K562 (cell line): ENCODE results near the gene PIGC. TPM values are rescaled to one million over a fixed set of nuclear protein-coding genes. Genes with fewer than 3 reads are reported as not detected.

Experiments
- polyA plus RNA-seq, 8 experiments: library from polyadenylated mRNA; depleted of rRNA in 4 of 8; stranded (reverse) in 5 of 8; unstranded in 3 of 8; fragments of >200 nt; fragmentation: Nextera tagmentation in 2 of 8; fragmentation: Illumina TruSeq in 1 of 8; extraction: Ambion mirVana in 2 of 8; extraction: Trizol in 1 of 8; gene quantifications; 2 replicates each; pipeline versions ENCODE4 v1.2.1 to v1.2.3, GENCODE V29; 2011 to 2014; ENCODE audit warnings: inconsistent platforms in 1 of 8, missing spikeins in 1 of 8
- total RNA-seq, 7 experiments: library from RNA; depleted of rRNA in 6 of 7; stranded (reverse); fragments of >200 nt in 6 of 7; fragmentation: Illumina TruSeq in 2 of 7; extraction: Trizol in 2 of 7; gene quantifications; 2 replicates each; pipeline versions ENCODE4 v1.2.1 to v1.2.3, GENCODE V29; 2011 to 2021; ENCODE audit warnings: low replicate concordance in 1 of 7
- TF ChIP-seq, protein P1 (sequence below): fragments of 450-650 bp; IDR thresholded peaks from 2 replicates; pipeline ENCODE4 v1.6.1; 2016; ENCODE audit warnings: mild to moderate bottlenecking, moderate library complexity

PIGC gene
- total and polyA plus RNA-seq, 9 of the 15 experiments (the other 6 are each of a cell fraction or from before 2014, with no cell fraction given) = 30.5 to 97.9 (median 54.7) TPM

DNA sequence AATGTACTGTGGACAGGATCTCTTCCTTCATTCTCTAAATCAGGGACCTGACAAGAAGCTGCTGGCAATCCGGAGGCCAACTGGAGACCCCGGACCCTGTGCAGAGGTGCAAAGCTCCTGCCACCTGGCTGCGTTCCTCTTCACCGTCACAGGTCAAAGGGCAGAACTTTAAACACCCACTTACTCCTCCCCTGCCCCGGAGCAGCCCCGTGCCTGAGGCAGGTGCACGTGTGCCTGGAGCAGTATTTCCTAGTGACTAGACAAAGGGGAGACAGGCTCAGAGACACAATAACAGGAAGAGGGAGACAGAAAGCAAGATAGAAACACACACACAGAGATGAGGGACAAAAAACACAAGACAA is 6.6 kb upstream of the PIGC start (continued):
- TF ChIP-seq, protein P1, sequence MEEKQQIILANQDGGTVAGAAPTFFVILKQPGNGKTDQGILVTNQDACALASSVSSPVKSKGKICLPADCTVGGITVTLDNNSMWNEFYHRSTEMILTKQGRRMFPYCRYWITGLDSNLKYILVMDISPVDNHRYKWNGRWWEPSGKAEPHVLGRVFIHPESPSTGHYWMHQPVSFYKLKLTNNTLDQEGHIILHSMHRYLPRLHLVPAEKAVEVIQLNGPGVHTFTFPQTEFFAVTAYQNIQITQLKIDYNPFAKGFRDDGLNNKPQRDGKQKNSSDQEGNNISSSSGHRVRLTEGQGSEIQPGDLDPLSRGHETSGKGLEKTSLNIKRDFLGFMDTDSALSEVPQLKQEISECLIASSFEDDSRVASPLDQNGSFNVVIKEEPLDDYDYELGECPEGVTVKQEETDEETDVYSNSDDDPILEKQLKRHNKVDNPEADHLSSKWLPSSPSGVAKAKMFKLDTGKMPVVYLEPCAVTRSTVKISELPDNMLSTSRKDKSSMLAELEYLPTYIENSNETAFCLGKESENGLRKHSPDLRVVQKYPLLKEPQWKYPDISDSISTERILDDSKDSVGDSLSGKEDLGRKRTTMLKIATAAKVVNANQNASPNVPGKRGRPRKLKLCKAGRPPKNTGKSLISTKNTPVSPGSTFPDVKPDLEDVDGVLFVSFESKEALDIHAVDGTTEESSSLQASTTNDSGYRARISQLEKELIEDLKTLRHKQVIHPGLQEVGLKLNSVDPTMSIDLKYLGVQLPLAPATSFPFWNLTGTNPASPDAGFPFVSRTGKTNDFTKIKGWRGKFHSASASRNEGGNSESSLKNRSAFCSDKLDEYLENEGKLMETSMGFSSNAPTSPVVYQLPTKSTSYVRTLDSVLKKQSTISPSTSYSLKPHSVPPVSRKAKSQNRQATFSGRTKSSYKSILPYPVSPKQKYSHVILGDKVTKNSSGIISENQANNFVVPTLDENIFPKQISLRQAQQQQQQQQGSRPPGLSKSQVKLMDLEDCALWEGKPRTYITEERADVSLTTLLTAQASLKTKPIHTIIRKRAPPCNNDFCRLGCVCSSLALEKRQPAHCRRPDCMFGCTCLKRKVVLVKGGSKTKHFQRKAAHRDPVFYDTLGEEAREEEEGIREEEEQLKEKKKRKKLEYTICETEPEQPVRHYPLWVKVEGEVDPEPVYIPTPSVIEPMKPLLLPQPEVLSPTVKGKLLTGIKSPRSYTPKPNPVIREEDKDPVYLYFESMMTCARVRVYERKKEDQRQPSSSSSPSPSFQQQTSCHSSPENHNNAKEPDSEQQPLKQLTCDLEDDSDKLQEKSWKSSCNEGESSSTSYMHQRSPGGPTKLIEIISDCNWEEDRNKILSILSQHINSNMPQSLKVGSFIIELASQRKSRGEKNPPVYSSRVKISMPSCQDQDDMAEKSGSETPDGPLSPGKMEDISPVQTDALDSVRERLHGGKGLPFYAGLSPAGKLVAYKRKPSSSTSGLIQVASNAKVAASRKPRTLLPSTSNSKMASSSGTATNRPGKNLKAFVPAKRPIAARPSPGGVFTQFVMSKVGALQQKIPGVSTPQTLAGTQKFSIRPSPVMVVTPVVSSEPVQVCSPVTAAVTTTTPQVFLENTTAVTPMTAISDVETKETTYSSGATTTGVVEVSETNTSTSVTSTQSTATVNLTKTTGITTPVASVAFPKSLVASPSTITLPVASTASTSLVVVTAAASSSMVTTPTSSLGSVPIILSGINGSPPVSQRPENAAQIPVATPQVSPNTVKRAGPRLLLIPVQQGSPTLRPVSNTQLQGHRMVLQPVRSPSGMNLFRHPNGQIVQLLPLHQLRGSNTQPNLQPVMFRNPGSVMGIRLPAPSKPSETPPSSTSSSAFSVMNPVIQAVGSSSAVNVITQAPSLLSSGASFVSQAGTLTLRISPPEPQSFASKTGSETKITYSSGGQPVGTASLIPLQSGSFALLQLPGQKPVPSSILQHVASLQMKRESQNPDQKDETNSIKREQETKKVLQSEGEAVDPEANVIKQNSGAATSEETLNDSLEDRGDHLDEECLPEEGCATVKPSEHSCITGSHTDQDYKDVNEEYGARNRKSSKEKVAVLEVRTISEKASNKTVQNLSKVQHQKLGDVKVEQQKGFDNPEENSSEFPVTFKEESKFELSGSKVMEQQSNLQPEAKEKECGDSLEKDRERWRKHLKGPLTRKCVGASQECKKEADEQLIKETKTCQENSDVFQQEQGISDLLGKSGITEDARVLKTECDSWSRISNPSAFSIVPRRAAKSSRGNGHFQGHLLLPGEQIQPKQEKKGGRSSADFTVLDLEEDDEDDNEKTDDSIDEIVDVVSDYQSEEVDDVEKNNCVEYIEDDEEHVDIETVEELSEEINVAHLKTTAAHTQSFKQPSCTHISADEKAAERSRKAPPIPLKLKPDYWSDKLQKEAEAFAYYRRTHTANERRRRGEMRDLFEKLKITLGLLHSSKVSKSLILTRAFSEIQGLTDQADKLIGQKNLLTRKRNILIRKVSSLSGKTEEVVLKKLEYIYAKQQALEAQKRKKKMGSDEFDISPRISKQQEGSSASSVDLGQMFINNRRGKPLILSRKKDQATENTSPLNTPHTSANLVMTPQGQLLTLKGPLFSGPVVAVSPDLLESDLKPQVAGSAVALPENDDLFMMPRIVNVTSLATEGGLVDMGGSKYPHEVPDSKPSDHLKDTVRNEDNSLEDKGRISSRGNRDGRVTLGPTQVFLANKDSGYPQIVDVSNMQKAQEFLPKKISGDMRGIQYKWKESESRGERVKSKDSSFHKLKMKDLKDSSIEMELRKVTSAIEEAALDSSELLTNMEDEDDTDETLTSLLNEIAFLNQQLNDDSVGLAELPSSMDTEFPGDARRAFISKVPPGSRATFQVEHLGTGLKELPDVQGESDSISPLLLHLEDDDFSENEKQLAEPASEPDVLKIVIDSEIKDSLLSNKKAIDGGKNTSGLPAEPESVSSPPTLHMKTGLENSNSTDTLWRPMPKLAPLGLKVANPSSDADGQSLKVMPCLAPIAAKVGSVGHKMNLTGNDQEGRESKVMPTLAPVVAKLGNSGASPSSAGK = peak; percentile 40
